DND-41 (cell line): Measurements from ENCODE around the gene PIK3R3.

Experiments used
- EZH2 ChIP-seq: IDR thresholded peaks from 3 replicates; pipeline ENCODE4 v1.6.1; 2012; ENCODE audit warnings: borderline replicate concordance, low read depth, mild to moderate bottlenecking, moderate library complexity, low read length, inconsistent platforms; ENCODE audit not compliant: severe bottlenecking
- TF ChIP-seq, protein P1 (sequence below): IDR thresholded peaks from 2 replicates; pipeline ENCODE4 v1.5.1; 2012; ENCODE audit warnings: borderline replicate concordance, low read length, moderate library complexity, mild to moderate bottlenecking; ENCODE audit not compliant: poor library complexity, severe bottlenecking; ENCODE audit errors: extremely low read depth

DNA sequence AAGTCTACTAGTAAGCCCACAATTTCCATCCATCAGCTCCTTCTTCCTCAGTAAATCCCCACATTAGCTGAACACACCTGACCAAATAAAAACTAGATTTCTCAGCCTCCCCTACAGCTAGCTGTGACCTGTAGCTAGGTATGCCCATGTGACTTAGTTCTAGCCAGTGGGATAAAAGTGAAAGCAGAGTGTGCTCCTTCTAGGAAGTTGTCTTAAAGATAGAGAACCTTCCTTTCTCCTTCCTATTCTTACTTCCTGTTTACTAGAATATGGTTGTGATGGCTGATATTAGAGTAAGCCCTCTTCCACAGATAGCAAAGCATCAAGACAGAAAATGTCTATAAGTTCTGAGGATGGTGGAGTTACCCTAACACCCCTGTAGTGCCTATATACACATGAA, 67.0 kb downstream of the PIK3R3 start:
- TF ChIP-seq, protein P1, sequence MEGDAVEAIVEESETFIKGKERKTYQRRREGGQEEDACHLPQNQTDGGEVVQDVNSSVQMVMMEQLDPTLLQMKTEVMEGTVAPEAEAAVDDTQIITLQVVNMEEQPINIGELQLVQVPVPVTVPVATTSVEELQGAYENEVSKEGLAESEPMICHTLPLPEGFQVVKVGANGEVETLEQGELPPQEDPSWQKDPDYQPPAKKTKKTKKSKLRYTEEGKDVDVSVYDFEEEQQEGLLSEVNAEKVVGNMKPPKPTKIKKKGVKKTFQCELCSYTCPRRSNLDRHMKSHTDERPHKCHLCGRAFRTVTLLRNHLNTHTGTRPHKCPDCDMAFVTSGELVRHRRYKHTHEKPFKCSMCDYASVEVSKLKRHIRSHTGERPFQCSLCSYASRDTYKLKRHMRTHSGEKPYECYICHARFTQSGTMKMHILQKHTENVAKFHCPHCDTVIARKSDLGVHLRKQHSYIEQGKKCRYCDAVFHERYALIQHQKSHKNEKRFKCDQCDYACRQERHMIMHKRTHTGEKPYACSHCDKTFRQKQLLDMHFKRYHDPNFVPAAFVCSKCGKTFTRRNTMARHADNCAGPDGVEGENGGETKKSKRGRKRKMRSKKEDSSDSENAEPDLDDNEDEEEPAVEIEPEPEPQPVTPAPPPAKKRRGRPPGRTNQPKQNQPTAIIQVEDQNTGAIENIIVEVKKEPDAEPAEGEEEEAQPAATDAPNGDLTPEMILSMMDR, result no peak
- TF ChIP-seq EZH2, result no peak
